ENCODE data around the gene GPR157. TPM values are rescaled to one million over a fixed set of nuclear protein-coding genes. Genes with fewer than 3 reads are reported as not detected.
A peak's percentile ranks its signal among the peaks of the same experiment; 100 is the strongest.

GPR157 gene
- total and polyA plus RNA-seq, 4 donors, result 3.7 to 29.3 (median 7.3) TPM

GRCh38 chr1:9107136-9107535 lies 21.8 kb downstream of the GPR157 start:
- TF ChIP-seq, protein P1, sequence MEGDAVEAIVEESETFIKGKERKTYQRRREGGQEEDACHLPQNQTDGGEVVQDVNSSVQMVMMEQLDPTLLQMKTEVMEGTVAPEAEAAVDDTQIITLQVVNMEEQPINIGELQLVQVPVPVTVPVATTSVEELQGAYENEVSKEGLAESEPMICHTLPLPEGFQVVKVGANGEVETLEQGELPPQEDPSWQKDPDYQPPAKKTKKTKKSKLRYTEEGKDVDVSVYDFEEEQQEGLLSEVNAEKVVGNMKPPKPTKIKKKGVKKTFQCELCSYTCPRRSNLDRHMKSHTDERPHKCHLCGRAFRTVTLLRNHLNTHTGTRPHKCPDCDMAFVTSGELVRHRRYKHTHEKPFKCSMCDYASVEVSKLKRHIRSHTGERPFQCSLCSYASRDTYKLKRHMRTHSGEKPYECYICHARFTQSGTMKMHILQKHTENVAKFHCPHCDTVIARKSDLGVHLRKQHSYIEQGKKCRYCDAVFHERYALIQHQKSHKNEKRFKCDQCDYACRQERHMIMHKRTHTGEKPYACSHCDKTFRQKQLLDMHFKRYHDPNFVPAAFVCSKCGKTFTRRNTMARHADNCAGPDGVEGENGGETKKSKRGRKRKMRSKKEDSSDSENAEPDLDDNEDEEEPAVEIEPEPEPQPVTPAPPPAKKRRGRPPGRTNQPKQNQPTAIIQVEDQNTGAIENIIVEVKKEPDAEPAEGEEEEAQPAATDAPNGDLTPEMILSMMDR (IDR thresholded peaks at IDR 0.05; ENCODE audit: control extremely low read depth, extremely low read depth), result no peak
- no peak for ATAC-seq (ENCODE audit: insufficient read depth, low FRiP score)
- Histone ChIP-seq H3K27me3 (ENCODE audit: control insufficient read depth in 3 of 3, insufficient read depth in 3 of 3, low read length in 2 of 3) (no peaks in the 10 kb centered on the region), H3K4me3 (no peak overlapping the region), H3K27ac (ENCODE audit: low read depth in 1 of 2, low read length in 1 of 2) (no peak overlapping the region), H3K4me1 (ENCODE audit: control insufficient read depth in 5 of 5, insufficient read depth in 5 of 5, low read length in 5 of 5) (peaks cover 0 to 14% (median 3%) of the 10 kb centered on the region in 5 donors), H3K9ac (ENCODE audit: insufficient read depth in 1 of 2, low read length in 2 of 2) (no peak overlapping the region), H3K36me3 (ENCODE audit: control insufficient read depth in 4 of 4, insufficient read depth in 4 of 4, low read length in 4 of 4) (peaks cover 5 to 46% (median 29%) of the 10 kb centered on the region in 4 donors), H3K9me3 (ENCODE audit: control insufficient read depth in 4 of 4, insufficient read depth in 3 of 4, low read length in 3 of 4) (no peaks in the 10 kb centered on the region)
- peak in 2 of 3 donors; percentile 55 to 77 for DNase-seq
- WGBS, 2 donors, result 59 to 67% methylated on average over 4 of the region's 4 CpGs

GRCh38 chr1:9106286-9106685 lies 22.6 kb downstream of the GPR157 start:
- Histone ChIP-seq H3K4me1 (ENCODE audit: control insufficient read depth in 5 of 5, insufficient read depth in 5 of 5, low read length in 5 of 5) (peaks cover 0 to 14% (median 3%) of the 10 kb centered on the region in 5 donors), H3K27ac (ENCODE audit: low read depth in 1 of 2, low read length in 1 of 2) (no peak overlapping the region), H3K9ac (ENCODE audit: insufficient read depth in 1 of 2, low read length in 2 of 2) (no peak overlapping the region), H3K4me3 (no peak overlapping the region), H3K36me3 (ENCODE audit: control insufficient read depth in 4 of 4, insufficient read depth in 4 of 4, low read length in 4 of 4) (peaks cover 5 to 46% (median 32%) of the 10 kb centered on the region in 4 donors), H3K27me3 (ENCODE audit: control insufficient read depth in 3 of 3, insufficient read depth in 3 of 3, low read length in 2 of 3) (no peaks in the 10 kb centered on the region), H3K9me3 (ENCODE audit: control insufficient read depth in 4 of 4, insufficient read depth in 3 of 4, low read length in 3 of 4) (no peaks in the 10 kb centered on the region)
- WGBS, 2 donors, result 82 to 92% methylated on average over 14 of the region's 14 CpGs
- no peak for ATAC-seq (ENCODE audit: insufficient read depth, low FRiP score)
- no peak for DNase-seq
- TF ChIP-seq, protein P1 (IDR thresholded peaks at IDR 0.05; ENCODE audit: control extremely low read depth, extremely low read depth), result no peak

DNA sequence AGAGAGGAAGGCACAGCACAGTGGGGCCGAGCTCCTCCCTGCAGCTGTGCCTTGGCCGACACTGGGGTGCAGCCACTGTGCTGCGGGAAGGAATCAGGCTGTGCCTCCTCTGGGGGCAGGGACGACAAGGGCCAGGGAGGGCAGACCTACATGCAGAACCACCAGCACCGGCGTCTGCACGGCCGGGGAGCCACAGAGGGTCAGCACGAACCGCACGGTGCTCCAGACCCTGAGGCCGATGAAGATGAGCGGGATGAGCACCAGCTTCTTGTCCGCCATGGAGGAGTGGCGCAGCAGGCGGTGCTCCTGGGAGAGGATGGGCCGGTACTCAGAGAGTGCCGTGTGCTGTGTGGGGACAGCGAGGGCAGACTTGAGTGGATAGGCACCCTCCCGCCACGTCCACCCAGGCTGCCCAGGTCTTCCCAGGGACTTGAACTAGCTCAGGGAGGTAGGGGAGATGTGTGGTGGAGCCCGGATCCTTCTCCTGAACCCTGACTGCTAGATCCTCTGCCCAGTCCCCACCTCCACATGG lies 23.5 kb downstream of the GPR157 start:
- H3K4me1 ChIP-seq (ENCODE audit: control insufficient read depth in 5 of 5, insufficient read depth in 5 of 5, low read length in 5 of 5), result peaks cover 0 to 6% (median 0%) of the 10 kb centered on the region in 5 donors
- H3K27ac ChIP-seq (ENCODE audit: low read depth in 1 of 2, low read length in 1 of 2), result no peak overlapping the region
- WGBS, 2 donors, result 92 to 94% methylated on average over 22 of the region's 22 CpGs
- H3K4me3 ChIP-seq, result no peak overlapping the region
- ATAC-seq (ENCODE audit: insufficient read depth, low FRiP score) (no peak), DNase-seq (no peak)
- TF ChIP-seq, protein P1 (IDR thresholded peaks at IDR 0.05; ENCODE audit: control extremely low read depth, extremely low read depth), result no peak
- H3K27me3 ChIP-seq (ENCODE audit: control insufficient read depth in 3 of 3, insufficient read depth in 3 of 3, low read length in 2 of 3), result no peaks in the 10 kb centered on the region
- no peaks in the 10 kb centered on the region for H3K9me3 ChIP-seq (ENCODE audit: control insufficient read depth in 4 of 4, insufficient read depth in 3 of 4, low read length in 3 of 4)
- H3K36me3 ChIP-seq (ENCODE audit: control insufficient read depth in 4 of 4, insufficient read depth in 4 of 4, low read length in 4 of 4), result peaks cover 5 to 38% (median 26%) of the 10 kb centered on the region in 4 donors
- H3K9ac ChIP-seq (ENCODE audit: insufficient read depth in 1 of 2, low read length in 2 of 2), result no peak overlapping the region
